HFF-Myc (cell line): ENCODE data around the gene THTPA.

Source experiments
- DNase-seq: peaks from one replicate; pipeline ENCODE4 v3.0.0-alpha.2; 2011; ENCODE audit warnings: low read depth; ENCODE audit errors: extremely low read depth
- H3K4me3 ChIP-seq: replicated peaks from 2 replicates; pipeline ENCODE4 v1.5.1; 2011; ENCODE audit warnings: low read depth, mild to moderate bottlenecking, control low read depth, low read length
- CTCF ChIP-seq: IDR thresholded peaks from 2 replicates; pipeline ENCODE4 v1.5.1; 2012; ENCODE audit warnings: mild to moderate bottlenecking, low read depth, low read length, control low read depth; ENCODE audit errors: missing control alignments

Gene THTPA

GRCh38 chr14:23518709-23519108, 37.4 kb upstream of the THTPA start:
- no peak overlapping the region for H3K4me3 ChIP-seq
- TF ChIP-seq CTCF: no peak
- DNase-seq: no peak

DNA sequence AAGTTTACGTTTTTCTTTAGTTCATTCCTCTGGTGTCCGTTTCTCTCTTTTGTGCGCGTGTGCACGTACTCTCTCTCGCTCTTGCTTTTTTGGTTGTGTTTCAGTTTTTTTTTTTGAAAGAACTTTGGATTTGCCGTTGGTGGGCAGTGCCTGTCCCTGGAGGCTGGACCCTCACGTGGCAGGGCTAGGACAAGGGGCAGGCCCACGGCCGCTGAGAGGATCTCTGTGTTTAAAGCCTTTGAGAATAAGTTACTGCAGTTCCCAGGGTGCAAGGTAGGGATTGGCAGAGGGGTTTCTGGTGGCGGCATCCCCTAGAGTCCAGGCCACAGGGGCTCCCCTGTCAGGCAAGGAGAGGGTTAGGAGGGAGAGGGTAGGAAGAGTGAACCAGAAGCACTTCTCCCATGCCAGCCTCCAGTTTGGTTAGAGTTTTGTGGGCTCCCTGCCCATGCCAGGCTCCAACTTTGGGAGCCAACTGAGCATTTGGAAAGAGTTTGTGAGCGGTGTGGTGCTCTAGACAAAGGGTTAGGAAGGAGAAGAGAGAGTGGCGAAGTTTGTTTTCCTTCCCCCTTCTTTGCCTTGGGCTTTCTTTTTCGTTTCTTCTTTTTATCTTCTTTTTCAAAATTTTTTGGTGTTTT, 35.1 kb upstream of the THTPA start:
- DNase-seq: no peak
- TF ChIP-seq CTCF: no peak
- no peak overlapping the region for H3K4me3 ChIP-seq

DNA sequence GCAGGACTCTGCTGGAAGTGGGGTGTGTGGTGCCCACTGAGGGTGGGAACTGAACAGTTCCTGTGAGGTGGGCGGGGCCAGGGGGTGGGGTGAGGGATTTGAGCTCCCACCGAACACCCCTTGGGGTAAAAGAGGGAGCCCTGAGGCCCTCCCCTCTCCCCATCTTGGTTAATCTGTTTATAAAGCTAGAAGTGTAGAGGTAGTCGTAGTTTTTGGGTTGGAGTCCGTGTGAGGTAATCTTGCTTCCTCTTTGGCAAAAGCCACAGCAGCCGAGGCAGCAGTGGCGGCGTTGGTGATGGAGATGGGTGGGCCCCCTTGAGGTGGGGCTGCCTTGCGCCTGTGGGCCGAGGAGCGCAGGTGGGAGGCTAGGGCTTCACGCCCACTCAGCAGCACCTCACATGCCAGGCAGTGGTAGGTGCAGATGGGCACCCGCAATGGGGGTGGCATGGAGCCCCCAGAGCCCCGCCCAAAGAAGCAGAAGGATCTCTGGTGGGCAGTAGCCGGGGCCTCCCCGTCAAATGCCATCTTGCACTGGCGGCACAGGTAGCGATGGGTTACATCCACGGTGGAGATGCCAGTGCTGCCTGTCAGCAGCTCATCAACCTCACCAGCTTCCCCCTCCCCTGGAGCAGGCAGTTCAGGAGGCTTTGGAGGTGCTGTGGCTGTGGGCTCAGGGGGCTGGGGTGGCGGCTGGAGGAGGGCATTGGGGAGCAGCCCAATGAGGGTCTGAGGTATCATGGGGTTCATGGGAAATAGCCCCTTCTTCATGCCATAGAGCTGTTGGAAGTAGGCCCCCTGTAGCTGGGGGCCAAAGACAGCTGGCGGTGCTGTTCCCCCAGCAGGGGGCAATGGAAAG, 34.1 kb upstream of the THTPA start:
- TF ChIP-seq CTCF: no peak
- H3K4me3 ChIP-seq: no peak overlapping the region
- DNase-seq: no peak

- no peak overlapping the region for H3K4me3 ChIP-seq
- DNase-seq: no peak
- TF ChIP-seq CTCF: no peak
These were observed 33.4 kb upstream of the THTPA start for GRCh38 chr14:23522643-23523198.

GRCh38 chr14:23523229-23524016, 32.6 kb upstream of the THTPA start:
- no peak overlapping the region for H3K4me3 ChIP-seq
- DNase-seq: no peak
- TF ChIP-seq CTCF: no peak

GRCh38 chr14:23524954-23525353, 31.1 kb upstream of the THTPA start:
- H3K4me3 ChIP-seq: no peak overlapping the region
- TF ChIP-seq CTCF: no peak
- no peak for DNase-seq
